HL-60 (cell line): ENCODE measurements around the gene CDC25B.
A peak's percentile ranks its signal among the peaks of the same experiment; 100 is the strongest.

Source experiments
- DNase-seq, 2 experiments: peaks; one replicate each; pipeline ENCODE4 v3.0.0-alpha.2; 2010 to 2020; ENCODE audit warnings: low read depth in 1 of 2, low spot score in 1 of 2
- H3K27ac ChIP-seq: fragments of 250-450 bp; sonication (Bioruptor Pico); replicated peaks from 2 replicates; pipeline ENCODE4 v1.5.1; 2020; ENCODE audit warnings: mild to moderate bottlenecking, moderate library complexity
- H3K27me3 ChIP-seq: fragments of 250-450 bp; sonication (Bioruptor Pico); 2 replicates; pipeline ENCODE4 v1.5.1; 2021; ENCODE audit warnings: mild to moderate bottlenecking, moderate library complexity; ENCODE audit not compliant: insufficient read depth, poor library complexity, severe bottlenecking
- H3K4me3 ChIP-seq: replicated peaks from 2 replicates; pipeline ENCODE4 v1.5.1; 2011; ENCODE audit warnings: mild to moderate bottlenecking, control low read depth, low read length; ENCODE audit not compliant: insufficient read depth
- POLR2AphosphoS5 ChIP-seq: IDR thresholded peaks from 2 replicates; pipeline ENCODE4 v1.6.1; 2012; ENCODE audit warnings: low read depth
- SPI1 ChIP-seq: IDR thresholded peaks from 2 replicates; pipeline ENCODE4 v1.6.1; 2012; ENCODE audit warnings: low read depth, mild to moderate bottlenecking, borderline replicate concordance
- TF ChIP-seq, protein P1 (sequence below): IDR thresholded peaks from 2 replicates; pipeline ENCODE4 v1.6.1; 2012; ENCODE audit warnings: low read depth; ENCODE audit not compliant: insufficient replicate concordance

CDC25B gene

DNA sequence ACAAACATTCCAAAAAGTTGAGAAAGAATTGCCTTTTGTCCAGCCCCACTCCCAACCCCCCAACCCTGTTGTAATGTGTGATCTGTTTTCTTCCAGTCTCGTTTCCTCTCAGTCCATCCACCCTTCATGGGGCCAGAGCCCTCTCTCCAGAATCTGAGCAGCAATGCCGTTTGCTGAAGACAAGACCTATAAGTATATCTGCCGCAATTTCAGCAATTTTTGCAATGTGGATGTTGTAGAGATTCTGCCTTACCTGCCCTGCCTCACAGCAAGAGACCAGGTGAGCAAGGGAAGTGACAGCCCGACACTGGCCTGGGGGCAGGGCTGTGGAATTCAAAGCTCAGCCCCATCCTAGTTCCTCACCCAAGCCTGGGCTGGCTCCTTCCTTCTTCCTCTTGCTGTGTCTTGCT, 58.4 kb downstream of the CDC25B start:
- H3K27ac ChIP-seq: no peak overlapping the region
- no peak overlapping the region for H3K4me3 ChIP-seq
- no peaks in the 10 kb centered on the region for H3K27me3 ChIP-seq
- DNase-seq: peak in 1 of 2 experiments; percentile 45
- TF ChIP-seq POLR2AphosphoS5 (no peak), SPI1 (no peak)
- TF ChIP-seq, protein P1, sequence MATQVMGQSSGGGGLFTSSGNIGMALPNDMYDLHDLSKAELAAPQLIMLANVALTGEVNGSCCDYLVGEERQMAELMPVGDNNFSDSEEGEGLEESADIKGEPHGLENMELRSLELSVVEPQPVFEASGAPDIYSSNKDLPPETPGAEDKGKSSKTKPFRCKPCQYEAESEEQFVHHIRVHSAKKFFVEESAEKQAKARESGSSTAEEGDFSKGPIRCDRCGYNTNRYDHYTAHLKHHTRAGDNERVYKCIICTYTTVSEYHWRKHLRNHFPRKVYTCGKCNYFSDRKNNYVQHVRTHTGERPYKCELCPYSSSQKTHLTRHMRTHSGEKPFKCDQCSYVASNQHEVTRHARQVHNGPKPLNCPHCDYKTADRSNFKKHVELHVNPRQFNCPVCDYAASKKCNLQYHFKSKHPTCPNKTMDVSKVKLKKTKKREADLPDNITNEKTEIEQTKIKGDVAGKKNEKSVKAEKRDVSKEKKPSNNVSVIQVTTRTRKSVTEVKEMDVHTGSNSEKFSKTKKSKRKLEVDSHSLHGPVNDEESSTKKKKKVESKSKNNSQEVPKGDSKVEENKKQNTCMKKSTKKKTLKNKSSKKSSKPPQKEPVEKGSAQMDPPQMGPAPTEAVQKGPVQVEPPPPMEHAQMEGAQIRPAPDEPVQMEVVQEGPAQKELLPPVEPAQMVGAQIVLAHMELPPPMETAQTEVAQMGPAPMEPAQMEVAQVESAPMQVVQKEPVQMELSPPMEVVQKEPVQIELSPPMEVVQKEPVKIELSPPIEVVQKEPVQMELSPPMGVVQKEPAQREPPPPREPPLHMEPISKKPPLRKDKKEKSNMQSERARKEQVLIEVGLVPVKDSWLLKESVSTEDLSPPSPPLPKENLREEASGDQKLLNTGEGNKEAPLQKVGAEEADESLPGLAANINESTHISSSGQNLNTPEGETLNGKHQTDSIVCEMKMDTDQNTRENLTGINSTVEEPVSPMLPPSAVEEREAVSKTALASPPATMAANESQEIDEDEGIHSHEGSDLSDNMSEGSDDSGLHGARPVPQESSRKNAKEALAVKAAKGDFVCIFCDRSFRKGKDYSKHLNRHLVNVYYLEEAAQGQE: no peak
